GM21825 (cell line): ENCODE data around the gene PAGE2B.
"Not testable (repeated sequence)": the region's sequence is repeated elsewhere in the genome, so short reads cannot be mapped to it uniquely, and the experiment has no call there.

Source experiments
- ATAC-seq: cut with Tn5 transposase; IDR thresholded peaks from one replicate; pipeline ENCODE4 v1.9.1; 2021; ENCODE audit warnings: mild to moderate bottlenecking, moderate library complexity; ENCODE audit not compliant: unreplicated experiment

PAGE2B gene, protein sequence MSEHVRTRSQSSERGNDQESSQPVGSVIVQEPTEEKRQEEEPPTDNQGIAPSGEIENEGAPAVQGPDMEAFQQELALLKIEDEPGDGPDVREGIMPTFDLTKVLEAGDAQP

DNA sequence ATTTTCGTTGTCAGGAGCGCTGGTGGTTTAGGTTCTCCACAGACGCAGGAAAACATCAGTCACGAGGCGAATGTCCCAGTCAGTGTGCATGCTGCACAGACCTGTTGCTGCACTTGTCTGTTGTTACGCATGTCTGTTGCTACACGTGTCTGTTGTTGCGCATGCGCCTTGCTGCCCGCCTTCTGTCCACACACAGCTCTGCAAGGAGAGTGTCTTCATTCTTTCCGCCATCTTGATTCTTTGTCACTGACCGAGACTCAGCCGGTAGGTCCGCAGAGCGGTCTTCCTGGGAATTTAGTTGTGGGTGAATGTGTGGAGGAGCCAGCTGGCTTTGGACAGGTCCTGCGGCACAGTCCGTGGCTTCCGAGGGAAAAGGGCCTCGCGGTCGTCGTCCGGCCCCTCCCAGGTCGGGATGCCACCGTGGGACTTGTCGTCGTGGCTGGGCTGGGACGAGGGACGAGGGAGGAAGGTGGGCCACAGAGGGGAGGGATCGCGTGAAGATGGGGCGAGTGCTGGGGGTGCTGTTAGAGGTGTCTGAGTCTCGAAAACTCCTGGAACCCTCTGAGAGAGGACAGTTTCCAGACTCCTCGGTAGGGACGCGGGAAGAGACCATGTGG, at the start of gene PAGE2B:
TSS of gene PAGE2B (plus strand) at position 180 of the 617 bp plus-strand sequence. CDS start 1,012 bp downstream, outside the sequence.
- ATAC-seq: no peak

DNA sequence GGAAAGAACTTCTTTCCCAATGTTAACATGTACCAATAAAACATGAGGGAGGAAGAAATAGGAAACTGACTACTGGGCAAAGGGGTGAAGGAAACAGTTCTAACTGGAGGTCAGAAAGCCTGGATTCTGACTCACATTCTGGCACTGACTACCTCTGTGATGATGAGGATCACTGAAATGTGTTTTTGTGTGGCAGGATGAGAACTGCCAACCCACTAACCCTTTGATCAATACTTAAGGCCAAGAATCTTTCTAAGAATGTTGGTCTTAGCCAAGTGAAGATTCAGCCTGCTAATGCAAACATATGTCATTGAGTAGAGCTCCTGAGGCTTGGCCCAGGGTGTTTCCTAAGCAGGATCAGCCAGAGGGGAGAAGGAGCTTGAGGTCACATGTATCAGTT, 48.7 kb upstream of the PAGE2B start:
- ATAC-seq: no peak

DNA sequence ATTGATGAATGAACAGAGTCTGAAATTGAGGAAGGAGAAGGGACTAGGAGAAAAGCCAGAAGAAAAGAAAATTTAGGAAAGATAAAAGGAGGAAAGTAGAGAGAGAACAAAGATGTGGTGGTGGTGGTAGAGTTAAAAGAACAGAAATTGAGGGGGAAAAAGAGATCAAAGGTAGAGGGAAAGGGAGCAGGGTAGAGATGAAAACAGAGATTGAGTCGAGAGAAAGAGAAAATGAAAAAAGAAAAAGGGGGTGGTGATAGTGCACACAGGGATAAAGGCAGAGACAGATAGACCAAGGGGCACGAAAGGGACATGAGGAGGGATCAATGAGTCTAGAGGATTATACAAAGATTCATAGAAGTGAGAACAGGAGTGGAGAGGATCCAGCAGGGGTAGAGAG, 48.0 kb upstream of the PAGE2B start:
- ATAC-seq: no peak

DNA sequence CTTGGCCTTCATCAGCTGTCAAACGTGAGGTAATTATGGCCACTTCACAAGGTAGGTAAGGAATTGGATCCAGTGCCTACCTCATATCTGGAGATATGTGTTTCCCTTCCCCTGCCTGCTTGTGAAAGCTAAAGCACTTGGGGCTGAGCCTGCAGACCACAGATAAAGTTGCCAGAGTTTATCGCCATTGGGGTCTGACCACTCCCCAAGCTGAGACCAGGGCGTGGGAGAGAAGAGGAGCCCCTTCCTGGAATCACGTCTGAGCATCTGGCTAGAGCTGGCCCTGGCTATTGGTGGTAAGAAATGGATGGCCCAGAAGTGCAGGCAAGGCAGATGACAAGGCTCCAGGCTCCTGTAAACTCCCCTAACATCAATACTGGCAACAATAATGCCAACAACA, 46.8 kb upstream of the PAGE2B start:
- ATAC-seq: no peak

DNA sequence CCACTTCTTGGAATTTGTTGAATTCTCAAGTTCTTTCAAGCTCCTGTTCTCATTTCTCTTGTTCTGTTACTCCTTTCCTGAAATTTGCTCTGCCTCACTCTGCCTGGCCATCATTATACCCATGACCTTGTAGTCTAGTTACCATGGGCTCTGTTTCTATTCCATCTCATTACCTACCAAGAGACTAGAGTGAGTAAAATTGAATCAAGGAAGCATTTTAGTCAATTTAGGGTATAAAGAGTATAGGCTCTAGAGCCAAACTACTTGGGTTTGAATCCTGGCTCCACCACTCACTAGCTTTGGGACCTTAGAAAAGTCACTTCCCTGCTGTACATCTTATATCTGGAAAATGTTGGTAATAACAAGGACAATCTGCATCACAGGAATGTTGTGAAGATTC, 46.2 kb upstream of the PAGE2B start:
- ATAC-seq: no peak

DNA sequence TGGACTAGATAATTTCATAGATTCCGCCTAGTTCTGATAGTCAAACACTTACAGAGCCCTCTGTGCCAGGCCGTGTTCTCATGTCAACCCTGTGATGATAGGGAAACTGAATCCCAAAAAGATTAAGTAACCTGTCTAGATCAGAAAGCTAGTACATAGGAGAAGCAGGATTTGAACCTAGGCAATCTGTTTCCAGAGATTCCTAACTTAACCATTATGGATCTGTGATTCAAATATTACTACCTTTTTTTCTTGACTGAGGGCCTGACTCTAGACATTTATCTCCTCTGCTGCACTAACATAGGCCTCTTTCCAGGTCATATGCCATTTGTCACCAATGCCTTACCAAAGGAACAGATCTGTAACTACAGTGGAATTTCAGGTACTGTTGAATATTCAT, 45.5 kb upstream of the PAGE2B start:
- ATAC-seq: no peak

DNA sequence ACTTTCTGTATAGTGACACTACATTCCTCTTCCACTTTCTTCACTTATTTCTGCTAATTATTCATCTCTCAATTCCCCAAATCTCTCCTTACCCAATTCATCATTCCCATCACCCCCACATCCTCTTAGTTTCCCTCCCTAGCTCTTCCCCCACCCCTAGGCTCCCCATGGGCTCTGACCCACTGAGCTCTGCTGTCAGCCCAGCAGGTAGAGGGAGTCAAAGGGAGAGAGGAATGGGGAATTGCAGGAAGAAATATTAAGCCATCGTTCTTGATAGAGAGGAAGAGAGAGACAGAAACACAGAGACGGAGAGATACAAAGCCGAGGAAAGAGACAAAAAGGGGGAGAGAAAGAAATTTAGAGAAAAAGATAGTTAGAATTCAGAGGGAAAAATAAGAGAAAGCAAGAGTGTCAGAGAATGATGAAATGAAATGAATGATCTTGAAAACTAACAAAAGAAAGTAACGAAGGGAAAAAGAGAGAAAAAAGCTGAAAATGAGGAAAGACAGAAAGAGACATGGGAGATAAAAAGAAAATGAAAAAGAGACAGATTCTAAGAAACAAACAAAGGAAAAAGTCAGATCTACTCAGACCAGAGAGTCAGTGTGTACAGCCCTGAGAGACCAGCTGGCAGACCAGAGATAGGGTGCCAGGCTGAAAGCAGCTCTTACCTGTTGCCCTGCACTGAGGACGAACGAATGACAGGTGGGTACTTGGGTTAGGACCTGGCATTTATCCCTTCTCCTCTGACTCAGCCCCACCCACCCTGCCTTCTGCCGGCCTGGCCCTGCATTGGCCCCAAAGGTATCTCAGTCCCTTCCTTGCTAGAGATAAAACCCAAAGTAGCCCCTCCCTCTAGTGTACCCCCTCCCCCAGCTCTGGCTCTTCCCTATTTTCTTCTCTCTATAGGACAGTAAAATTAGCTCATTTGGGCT, 44.3 kb upstream of the PAGE2B start, which contains the start of gene ALAS2:
TSS of gene ALAS2 (minus strand) at position 707 of the 935 bp plus-strand sequence. CDS start 4,977 bp downstream, outside the sequence.
- ATAC-seq: no peak

DNA sequence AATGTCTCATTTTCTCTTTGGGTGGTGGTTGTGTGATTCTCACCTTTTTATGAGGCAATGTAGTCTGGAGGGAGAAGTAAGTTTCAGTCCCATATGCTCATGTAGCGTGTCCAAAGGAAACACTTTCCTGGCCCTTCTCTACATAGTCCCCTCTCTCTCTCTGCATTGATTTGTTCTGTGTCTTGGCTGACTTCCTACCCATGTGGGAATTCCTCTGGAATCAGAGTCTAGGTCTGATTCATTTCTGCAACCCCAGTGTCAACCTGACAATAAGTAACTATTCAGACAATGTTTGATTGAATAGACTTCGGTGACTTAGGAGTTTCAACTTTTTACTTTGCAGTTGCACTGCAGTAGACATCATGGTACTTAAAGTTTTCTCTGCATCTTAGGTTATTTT, 41.4 kb upstream of the PAGE2B start:
- ATAC-seq: no peak

DNA sequence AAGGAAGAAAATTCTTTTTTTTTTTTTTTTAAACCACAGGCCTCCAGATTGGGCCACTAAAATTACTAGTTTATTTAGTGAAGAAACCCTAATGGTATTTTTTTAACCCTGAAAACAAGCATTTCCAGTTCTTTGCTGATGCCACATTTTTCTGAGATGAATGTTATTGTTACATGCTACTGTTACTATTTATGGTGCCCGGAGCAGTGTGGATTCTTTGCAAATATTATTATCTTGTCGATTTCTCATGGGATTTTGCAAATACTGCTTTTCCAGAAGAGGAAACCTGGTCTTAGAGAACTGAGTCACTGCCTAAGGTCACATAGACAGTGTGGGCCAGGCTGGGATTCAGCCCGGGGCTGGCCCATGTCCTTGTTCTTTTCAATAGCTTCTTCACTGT, 35.4 kb upstream of the PAGE2B start:
- ATAC-seq: no peak

DNA sequence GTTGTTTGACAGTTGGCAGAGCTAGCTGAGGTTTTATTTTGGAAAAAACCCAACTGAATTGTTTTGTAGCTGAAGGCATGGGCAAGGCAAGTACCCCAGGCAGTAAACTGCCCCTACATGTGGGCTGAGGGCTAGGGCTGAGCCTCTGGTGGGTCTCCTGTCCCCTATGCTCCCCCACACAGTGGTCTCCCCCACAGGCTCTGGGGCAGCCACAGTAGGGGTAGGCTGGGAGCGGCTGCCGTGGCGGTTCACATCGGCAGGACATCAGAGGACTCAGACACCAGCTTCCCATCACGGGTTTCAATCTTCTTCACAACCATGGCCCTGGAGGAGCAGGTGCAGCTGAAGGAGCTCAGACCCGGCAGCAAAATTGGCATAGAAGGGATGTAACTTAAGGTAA, 33.3 kb upstream of the PAGE2B start:
- no peak for ATAC-seq

DNA sequence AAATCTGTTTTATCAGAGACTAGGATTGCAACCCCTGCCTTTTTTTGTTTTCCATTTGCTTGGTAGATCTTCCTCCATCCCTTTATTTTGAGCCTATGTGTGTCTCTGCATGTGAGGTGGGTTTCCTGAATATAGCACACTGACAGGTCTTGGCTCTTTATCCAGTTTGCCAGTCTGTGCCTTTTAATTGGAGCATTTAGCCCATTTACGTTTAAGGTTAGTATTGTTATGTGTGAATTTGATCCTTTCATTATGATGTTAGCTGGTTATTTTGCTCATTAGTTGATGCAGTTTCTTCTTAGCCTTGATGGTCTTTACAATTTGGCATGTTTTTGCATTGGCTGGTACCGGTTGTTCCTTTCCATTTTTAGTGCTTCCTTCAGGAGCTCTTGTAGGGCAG, 24.2 kb upstream of the PAGE2B start:
- not testable (repeated sequence) for ATAC-seq

DNA sequence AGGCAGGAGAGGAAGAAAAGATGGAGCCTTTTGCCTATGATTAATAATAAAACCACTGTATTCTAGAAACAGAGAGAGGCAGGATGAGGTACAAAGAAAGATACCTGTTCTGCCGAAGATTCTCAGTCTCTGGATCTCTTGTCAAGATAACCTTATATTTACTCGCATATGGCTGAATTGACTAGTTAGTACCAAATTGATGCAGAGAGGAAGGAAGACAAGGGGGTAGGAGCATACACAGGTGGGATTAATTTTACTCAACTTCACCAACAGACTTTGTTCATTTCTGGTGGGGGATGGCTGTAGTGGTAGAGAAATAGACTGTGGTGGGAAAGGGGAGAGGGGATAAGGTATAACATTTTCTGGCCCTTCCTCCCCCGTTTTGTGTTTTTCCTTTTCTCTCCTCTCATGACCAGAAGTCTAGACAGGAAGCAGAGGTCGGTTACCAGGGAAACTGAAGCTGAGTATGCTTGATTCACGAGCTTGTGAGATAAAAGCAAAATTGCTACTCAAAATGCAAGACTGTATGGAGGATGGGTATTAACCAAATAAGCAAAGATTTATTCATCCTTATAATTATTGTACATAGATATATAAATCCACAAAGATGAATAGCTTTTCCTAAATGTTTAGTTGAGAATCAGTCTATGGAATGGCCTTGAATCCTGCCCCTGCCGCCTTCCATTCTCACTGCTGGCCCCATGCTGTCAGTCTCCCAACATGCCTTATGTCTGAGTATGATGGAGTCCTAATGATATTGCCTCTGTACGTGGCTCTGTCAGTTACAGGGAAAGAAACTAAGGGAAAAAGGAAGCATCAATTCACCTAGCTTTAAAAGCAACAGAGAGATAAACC, 17.8 kb upstream of the PAGE2B start:
- no peak for ATAC-seq

DNA sequence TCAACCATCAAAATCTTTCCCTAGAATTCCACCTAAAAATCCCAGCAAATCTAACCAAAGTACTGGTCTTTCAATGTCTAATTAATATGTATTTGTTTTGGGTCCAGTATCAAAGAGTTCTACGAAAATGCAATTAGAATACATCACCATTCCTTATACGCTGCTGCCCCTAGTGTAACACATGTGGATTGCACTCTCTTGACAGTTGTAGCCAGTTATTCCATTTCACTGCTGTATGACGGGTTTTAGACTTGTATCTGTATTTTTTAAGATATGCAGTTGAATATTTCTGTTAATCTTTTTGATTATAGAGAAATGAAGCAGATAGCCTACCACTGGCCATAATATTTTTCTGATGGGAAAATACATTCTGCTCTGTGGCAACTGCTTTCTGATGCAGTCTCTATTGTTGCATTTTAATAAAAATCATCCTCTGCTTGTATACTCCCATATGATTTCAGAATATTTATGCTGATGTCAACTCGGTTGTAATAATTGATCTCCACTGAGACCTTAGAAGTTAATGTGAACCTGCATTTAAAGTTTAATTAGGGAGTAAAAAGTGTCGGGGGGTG, 17.1 kb upstream of the PAGE2B start:
- no peak for ATAC-seq

DNA sequence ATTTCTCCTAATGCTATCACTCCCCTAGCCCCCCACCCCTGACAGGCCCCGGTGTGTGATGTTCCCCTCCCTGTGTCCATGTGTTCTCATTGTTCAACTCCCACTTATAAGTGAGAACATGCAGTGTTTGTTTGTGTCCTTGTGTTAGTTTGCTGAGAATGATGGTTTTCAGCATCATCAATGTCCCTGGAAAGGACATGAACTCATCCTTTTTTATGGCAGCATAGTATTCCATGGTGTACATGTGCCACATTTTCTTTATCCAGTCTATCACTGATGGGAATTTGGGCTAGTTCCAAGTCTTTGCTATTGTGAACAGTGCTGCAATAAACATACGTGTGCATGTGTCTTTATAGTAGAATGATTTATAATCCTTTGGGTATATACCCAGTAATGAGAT, 7.7 kb upstream of the PAGE2B start:
- ATAC-seq: not testable (repeated sequence)

DNA sequence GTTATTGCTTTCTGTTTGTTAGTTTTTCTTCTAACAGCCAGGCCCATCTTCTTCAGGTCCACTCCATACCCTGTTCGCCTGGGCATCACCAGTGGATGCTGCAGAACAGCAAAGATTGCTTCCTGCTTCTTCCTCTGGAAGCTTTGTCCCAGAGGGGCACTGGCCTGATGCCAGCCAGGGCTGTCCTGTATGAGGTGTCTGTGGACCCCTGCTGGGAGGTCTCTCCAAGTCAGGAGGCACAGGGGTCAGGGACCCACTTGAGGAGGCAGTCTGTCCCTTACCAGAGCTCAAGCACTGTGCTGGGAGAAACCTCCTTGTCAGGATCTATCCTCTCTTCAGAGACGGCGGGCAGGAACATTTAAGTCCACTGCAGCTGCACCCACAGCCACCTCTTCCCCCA, 2.5 kb upstream of the PAGE2B start:
- ATAC-seq: no peak

DNA sequence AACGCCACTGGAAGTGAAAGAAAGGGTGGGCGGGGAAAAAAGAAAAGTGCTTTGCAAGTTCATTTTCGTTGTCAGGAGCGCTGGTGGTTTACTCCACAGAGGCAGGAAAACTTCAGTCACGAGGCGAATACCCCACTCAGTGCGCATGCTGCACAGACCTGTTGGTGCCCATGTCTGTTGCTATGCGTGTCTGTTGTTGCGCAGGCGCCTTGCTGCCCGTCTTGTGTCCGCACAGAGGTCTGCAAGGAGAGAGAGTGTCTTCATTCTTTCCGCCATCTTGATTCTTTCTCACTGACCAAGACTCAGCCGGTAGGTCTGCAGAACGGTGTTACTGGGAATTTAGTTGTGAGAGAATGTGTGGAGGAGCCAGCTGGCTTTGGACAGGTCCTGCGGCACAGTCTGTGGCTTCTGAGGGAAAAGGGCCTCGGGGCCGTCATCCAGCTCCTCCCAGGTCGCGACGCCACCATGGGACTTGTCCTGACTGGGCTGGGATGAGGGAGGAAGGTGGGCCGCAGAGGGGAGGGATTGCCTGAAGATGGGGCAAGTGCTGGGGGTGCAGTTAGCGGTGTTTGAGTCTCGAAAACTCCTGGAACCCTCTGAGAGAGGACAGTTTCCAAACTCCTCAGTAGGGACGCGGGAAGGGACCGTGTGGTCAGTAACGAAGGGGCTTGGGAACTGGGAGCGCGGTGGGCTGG, 14.1 kb downstream of the PAGE2B start, which contains the start of gene PAGE2:
TSS of gene PAGE2 (plus strand) at position 224 of the 695 bp plus-strand sequence. CDS start 1,003 bp downstream, outside the sequence.
- ATAC-seq: no peak

DNA sequence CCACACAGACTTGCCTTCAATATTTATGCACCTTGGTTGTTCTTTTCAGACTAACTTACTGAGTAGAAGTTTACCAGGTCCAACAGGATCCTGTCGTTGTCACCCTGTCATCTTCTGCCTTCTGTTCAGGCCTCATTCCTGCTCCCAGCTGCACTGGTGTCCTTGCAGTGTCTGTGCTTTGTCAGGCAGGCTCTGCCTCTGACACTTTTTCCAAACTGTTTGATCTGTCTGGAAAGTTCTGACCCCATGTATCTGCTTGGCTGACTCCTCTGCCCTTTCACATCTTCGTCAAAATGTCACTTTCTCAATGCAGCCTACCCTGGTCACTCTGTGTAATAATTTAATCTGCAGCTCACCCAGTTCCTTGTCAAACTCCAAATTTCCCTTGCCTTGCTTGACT, 23.9 kb downstream of the PAGE2B start:
- ATAC-seq: no peak

DNA sequence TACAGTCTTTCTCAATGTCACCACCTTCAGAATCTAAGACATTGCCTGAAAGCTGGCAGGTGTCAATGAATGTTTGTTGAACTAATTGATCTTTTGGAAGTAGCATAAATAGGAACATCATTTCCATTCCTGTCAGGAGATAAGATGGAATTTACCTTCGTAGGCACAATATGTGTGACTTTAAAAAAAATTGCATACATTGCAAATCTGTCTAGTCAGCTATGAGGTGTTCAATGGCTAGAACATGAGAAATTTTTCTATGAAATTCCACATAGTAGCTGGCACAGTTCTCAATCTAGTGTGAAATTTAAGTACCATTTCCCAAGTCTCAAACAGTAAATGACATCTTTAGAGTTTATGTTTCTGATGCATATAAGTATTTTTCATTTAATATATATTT, 24.3 kb downstream of the PAGE2B start:
- ATAC-seq: no peak

DNA sequence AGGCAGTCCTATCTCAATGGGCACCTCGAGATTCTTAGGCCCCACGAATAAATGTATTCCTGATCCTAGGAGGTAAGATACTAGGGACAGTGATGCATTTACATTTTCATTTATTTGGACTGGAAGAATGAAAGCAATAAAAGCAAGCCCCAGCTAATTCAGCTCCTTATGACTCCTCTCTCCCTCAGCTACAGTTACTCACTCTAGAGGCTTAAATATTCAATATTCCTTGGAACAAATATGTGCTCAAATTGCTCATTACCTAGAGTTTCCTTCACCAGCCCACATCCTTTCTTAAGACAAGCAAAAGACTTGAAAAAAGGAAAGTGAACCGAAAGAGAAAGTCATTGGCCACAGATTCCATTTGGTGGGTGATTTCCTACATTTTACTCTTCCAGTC, 27.9 kb downstream of the PAGE2B start:
- no peak for ATAC-seq

DNA sequence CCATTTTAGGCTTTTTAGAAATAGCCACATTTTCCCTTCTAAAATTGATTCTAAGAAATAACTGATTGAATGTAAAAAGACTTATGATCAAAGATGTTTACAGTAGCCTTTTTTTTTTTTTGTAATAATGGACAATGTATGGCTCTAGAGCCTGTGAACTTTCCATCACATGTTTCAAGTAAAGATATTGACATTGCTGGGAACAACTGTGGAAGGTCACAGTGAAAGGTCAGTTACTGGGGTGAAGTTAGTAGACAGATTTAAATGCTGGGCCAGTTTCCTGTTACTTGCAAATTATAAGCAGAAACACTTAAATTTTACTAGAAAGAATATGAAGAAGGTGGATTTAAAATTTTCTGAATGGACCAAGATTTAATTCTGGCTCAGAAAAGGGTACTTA, 32.4 kb downstream of the PAGE2B start:
- ATAC-seq: no peak
